ENCODE data around the gene BIN1.

- TF ChIP-seq EZH2phosphoT487 (IDR thresholded peaks at IDR 0.05) (no peak), CTCF (IDR thresholded peaks at IDR 0.05) (no peak), EZH2 (IDR thresholded peaks at IDR 0.05) (no peak)
Observed at GRCh38 chr2:127011796-127012195, 95.2 kb downstream of the BIN1 start.

Data from neural progenitor cell (in vitro differentiated cells).